GM18508 (cell line): ENCODE results near the gene TUBA4B.

ENCODE experiments used
- ATAC-seq: cut with Tn5 transposase; IDR thresholded peaks from one replicate; pipeline ENCODE4 v1.9.1; 2021; ENCODE audit warnings: moderate number of reproducible peaks; ENCODE audit not compliant: insufficient read depth, unreplicated experiment

The TUBA4B gene

DNA sequence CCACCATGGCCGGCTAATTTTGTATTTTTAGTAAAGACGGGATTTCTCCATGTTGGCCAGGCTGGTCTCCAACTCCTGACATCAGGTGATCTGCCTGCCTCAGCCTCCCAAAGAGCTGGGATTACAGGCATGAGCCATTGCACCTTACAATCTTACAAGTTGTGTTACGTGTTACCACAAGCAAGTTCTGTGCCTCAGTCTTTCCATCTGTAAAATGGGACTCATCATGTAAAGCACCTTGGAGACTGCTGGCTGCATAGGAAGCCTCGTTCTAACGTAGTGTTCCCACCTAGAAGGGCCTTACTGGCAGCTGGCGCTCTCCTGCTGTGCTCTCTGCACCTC lies 36.1 kb downstream of the TUBA4B start:
- no peak for ATAC-seq

DNA sequence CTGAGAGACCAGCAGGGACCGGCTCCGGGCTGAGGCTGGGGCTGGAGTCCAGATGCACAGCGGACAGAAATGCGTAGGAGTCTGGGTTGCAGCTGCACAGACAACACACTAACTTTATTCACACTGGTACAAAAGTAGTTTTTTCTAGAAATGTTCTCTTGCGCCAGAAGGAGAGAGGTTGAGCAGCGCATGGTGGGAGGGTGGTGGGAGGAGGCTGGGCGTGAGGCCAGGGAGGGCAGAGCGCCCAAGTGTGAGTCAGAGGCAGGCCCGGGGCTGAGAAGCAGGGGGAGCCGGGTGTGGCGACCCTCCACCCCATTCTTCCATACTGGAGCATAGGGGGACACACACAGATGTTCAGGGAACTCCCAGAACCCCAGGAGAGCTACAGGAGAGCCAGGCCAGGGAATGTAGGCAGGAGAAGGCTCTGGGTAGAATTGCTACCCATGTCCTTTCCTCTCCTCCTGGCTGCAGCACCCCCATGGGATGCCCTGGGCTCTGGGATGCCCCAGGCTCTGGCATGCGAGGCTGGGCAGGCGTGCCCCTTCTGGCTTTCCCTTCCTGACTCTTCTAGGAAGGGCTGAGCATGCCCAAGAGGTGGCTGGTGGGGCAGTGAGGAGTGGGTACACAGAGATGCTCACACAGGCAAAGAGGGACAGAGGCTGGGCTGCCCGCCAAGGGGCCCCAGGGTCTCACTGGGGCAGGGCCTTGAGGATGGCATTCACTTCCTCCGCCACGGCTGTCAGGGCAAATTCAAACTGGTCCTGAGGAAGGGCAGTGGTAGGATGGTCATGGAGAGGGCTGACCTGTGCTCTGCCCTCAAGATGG lies 36.7 kb downstream of the TUBA4B start:
- no peak for ATAC-seq

DNA sequence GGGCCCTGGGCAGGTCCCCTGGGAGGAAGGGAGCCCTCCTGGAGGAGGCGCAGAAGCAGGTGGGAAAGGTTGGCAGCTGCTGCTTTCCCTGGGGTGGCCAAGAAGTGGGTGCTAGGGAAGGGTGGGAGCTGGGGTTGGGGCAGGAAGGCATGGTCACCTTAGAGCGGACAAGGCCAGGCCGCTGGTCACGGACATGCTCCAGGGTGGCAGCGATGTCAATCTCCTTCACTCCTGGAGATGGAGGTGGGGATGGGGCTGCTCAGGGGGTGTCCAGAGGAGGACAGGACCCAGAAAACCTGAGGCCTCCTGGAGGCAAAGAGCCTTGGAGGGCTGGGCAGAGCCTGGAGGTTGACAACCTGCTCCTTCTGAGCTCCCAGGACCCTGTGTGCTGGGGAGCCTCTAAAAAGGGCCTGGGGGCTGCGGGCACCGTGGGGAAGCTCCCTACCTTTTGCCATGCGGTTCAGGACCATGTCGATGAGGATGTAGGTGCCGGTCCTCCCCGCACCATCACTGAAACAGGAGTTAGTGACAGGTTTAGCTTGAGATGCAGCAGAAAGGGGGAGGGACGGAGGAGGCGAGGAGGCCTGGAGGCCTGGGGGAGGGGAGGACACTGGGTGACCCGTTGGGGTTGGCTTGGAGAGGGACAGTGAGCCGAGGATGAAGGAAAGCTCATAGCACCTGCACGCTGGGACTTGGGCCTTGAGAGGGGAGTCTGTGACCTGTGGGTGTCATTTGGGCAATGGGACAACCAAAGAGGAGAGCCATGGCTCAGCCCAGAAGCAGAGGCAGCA lies 37.5 kb downstream of the TUBA4B start:
- ATAC-seq, result no peak

DNA sequence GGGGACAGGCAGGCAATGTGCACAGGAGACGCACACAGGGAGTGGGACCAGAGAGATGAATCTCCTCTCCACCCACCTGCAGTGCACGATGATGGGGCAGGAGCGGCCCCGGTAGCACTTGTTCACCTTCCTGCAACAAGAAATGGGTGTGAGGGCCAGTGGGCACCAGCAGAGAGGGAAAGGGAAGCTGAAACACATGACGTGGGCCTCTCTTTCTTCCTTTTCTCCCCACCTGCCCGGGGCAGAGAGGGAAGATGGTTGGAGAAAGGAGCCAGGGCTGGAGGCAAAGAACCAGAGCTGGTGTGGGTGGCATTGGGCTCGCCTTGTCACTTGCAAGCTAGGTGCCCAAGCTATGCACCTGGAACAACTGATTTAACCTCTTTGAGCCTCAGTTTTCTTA lies 38.4 kb downstream of the TUBA4B start:
- ATAC-seq, result no peak

DNA sequence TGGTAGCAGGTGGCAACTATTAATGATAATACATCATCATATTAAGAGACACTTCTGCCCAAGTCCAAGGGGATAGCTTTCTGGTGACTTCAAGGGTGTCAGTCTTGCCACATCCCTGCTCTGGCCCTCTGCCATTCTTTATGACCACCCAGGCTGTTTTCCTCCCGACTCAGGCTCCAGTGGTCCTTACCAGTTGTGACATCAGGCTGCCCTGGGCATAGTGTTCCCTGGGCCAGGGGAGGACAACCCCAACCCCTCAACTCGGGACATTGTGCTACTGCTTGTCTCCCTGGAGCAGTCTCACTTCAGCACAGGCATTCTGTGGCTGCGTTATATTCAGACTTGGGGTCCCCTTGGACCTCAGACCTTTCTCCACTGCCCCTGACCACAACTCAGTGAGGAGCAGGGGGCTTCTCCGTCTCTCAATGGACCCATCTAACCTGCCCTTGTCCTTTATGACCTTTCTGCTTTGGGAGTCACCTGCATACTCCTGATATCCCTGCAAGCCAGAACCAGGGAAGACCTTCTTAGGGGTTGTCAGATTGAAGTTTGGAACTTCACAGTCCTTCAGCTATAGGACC lies 39.0 kb downstream of the TUBA4B start:
- no peak for ATAC-seq

DNA sequence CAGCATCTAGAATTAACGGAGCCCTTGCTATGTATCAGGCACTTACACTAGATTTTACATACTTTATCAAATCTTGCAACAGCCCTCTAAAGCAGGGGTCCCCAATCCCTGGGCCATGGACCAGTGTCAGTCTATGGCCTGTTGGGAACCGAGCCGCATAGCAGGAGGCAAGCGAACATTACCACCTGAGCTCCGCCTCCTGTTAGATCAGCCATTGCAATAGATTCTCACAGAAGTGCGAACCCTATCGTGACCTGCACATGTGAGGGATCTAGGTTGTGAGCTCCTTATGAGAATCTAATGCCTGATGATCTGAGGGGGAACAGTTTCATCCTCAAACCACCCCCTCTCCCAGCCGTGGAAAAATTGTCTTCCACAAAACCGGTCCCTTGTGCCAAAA lies 39.6 kb downstream of the TUBA4B start:
- no peak for ATAC-seq

DNA sequence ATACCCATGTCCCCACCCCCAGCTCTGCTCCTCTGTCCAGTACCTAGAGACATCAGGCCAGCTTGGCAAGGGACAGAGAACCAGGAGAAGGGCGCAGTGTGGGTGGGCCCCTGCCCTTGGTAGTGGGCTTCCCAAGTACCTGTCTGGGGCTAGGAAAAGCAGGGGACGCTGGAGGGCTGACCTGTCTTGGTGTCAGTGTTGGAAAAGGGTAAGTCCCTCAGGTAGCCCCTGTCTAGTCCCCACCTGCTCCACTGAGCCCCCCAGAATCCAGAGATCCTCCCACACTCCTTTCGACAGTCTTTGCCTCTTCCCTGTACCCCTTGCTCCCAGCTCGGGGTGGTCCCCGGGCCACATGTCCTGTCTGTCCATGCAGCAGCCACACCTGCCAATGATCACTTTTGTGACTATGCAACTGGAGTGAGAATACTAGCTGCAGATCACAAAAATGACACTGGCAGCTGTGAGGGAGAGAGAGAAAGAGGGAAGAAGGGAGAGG lies 40.7 kb downstream of the TUBA4B start:
- ATAC-seq, result no peak

DNA sequence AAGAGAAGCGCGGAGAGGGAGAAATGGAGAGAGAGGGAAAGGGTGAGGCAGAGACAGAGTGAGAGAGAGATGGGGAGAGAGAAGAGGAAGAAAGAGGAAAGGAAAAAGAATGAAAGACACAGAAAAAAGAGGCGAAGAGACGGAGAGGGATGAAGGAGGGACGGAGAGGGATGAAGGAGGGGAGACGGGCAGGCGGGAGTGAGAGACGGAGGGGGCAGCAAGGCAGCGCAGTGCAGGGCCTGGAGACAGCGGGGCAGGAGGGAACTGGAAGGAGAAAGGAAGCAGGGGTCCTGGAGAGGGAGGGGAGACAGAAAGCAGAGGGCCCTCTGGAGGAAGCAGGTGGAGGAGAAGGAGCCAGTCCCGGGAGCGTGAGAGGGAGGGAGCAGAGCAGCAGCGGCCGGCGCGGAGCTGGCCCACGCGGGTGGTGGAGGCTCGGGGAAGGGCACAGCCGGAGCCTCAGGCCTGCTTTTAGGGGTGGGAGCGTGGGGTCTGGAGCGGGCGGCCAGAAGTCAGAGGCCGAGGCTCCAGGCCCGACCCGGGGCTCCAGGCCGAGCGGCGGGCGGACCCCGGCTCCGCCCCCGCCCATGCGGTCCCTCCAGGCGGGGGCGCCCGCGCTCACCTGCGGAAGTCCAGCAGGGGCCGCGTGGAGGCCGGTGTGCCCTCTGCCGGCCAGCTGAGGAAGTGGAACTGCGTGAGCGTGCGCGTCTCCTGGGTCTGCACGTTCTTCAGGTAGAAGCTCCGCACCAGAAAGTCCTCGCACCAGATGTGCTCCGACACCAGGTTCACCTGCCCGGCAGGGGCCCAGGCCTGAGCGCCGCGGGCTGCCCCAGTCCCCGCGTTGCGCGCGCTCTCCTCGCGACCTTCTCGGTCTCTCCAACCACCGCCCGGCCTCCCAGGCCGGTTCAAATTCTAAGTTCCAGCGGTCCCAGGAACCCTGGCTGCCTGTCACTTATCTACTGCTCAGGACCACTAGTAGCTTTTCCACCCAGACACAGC lies 41.6 kb downstream of the TUBA4B start:
- peak; percentile 54 for ATAC-seq

DNA sequence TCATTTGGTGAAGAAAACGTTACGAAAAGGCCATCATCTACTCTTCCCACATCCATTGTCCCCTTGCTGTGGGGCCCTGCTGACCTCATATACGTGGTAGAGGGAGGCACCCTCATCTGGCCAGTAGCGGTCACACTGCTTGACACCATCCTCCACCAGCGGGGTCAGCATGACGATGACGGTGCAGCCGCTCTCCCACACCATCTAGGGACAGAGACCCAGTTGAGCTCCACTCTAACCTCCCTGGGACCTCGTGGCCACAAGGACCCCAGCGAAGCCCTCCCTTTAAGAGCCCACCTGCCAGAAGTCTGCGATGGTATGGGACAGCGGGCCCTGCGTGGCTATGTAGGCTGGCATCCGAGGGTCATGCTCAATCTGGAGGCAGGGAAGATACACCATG lies 43.1 kb downstream of the TUBA4B start:
- ATAC-seq, result no peak

DNA sequence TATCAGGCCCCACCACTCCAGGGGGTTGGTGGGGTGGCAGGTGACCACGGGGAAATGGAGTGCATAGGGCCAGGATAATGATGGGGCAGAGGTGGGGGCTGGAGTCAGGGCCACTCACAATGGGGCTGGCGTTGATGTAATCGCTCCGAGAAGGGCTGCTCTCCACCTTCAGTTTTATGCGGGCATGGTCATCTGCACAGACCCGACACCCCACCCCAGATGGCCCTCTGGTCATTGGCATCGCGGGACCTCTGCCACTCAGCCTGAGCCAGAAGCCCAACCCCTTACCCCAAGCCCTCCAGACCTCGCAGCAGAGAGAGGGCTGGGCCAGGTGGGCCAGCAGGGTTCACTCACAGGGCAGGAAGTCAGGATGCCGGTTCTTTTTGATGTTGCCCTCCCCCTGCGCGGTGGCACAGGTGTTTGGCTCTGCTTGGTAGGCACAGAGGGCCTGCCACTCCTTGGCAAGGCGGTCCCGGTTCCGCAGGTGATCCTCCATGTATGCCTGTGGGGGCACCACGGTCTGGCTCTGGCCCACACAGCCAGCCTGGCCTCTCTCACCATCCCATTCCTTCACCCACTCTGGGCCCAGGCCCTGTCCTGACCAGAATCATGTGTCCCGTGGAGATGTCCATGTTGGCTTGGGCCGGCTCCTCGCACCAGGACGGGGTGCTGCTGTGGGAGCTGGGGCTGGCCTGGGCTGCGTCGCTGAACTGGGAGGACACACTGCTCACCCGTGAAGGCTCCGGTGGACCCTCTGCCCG lies 43.8 kb downstream of the TUBA4B start:
- ATAC-seq, result no peak

DNA sequence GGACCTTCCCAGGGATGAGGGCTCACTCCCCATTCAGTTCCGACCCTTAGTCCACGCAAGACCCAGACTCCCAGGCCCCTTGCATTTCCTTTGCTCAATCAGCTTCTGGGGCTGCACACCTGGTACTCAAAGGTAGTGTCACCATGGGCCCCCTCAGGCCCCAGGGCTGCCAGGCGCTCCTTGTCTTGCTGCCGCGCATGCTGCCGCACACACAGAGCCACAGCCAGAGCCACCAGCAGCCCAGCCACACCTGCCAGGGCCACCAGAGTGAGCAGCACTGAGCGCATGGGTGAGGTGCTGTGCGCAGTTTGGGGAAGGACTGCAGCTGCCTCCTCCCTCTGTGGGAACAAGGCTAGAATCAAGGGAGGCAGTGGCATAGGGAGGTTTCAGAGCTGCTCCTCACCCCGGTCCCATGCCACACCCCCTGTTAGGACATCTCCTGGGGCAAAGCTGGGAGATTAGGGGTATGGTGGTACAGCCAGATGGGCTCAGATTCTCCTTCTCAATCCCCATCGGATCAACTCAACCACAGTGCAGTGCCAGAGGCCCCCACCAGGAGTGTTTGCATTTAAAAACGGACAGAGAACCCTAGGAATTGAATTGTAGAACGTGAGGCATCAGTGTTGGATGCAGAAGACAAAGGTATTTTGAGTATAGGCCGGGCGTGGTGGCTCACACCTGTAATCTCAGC lies 44.9 kb downstream of the TUBA4B start:
- no peak for ATAC-seq

DNA sequence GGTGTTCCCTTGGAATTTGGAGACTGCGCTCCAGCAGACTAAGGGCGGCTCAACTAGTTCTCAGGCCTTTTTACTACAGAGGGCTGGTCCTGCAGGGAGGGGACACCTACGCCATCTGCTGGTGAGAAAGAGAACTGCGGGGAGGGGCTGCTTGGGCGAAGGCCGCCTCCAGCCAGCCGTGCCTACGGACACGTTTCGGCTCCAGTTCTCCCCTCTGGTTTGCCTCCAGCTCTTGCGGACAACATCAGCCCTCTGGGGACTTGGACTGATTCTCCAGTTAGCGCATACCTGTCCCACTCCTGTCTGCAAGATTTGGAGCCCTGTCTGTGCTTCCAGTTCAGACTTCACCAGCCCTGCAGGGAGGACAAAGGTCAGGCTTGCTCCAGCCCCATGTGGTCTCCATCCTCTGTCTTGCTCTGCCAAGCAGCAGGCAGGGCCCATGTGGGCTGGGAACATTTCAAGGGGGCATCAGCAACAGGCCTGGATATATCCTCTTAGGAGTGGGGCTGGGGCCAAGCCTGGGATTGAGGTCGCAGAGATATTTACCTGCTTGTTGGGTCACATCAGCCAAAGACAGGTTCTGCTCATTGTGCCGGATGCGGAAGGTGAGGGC lies 45.8 kb downstream of the TUBA4B start:
- ATAC-seq, result no peak

DNA sequence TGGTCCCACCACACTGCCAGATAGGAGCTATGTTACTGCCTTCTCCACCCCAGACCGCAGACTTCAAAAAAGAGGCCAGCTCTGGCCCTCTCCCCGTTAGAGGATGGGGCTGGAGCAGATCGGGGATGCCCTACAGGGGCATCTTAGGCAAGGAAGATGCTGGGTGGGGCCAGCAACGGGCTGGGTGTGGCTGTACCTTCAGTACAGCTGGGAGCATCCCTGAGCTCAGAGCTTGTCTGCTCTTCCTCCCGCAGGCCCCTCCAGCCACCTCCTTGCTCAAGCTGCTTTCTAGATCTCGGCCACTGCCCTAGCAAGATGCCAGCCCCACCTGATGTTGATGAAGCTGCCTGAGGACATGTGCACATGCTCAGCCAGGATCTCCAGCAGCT lies 46.3 kb downstream of the TUBA4B start:
- no peak for ATAC-seq

DNA sequence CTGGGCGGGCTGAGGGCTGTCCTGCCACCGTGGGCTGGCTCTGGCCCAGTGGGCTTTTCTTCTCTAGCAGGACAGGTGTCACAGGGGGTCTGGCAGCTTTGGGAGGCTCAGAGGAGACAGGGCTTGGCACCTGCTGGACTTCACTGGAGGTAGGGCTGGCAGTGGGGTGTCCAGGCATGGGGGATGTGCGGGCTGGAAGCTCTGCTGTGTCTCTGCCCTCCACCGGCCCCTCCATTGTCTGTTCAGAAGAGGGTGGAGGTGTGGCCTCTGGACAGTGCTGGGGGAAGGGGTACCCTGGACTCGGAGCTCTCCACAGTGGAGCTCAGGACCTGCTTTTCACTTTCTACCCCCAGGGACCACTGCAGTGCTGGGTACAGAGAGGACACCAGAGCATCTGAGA lies 47.0 kb downstream of the TUBA4B start:
- ATAC-seq, result no peak

DNA sequence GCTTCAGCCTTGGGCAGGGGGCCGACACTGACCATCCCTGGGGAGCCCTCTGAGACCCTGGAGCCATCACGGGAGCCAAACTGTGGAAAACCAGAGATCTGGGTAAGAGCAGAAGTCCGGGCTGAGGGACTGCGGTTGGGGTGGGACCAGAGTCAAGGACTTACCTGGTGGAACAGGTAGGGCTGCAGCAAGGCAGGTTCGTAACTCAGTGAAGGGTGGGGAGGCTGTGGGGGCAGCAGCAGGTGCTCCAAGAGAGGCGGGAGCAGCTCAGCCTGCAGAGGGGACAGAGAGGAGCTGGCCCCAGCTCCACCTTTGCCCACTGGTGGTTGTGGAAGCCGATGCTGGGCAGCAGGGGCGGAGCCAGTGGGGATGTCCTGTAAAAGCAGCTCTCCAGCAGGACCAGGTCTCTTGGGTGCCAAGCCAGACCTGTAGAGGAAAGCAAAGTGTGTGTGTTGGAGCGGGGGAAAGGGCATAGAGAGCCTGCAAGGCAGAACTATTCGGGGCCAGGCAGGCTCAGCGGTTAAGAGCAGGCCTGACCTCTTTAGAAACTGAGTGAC lies 49.4 kb downstream of the TUBA4B start:
- no peak for ATAC-seq

DNA sequence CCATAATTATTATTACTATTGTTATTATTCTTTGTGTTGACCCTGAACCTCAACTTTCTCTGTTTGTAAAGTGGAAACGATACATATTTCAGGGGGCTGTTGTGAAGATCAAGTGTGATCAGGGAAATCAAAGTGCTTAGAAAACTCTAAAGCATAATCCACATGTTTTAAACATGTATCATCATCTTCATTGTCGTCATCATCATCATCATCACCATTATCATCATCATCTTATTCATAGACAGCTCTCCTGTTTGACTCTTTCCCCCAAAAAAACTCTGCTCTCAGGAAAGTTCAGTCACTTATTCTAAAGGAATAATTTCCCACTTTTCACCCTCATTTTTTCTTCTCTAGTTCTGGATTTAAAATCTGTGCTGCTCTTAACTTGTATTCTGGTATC lies 51.2 kb downstream of the TUBA4B start:
- ATAC-seq, result no peak

DNA sequence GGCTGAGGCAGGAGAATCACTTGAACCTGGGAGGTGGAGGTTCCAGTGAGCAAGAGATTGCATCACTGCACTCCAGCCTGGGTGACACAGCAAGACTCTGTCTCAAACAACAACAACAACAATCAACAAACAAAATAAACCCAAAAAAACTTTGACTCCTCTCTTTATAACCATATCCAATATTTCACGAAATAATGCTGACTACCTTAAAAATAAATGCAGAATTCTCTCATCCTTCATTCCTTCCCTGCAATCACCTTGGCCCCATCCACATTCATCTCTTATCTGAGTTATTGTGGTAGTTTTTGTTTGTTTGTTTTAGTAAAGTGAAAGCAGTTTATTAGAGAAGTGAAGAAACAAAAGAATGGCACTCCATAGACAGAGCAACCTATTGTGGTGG lies 53.0 kb downstream of the TUBA4B start:
- no peak for ATAC-seq
